ENCODE measurements around the gene EPHB3. TPM values are rescaled to one million over a fixed set of nuclear protein-coding genes. Genes with fewer than 3 reads are reported as not detected.

EPHB3 gene
- total RNA-seq, 3 donors from 2014 or later (not counting 1 experiment from before 2014, with no cell fraction given), result not detected

- Mint-ChIP-seq H3K9me3 (no peaks in the 10 kb centered on the region), H3K36me3 (no peaks in the 10 kb centered on the region), H3K4me3 (peak overlapping the region; percentile 82), H3K4me1 (peaks cover 15 to 16% of the 10 kb centered on the region in 2 donors), H3K27me3 (ENCODE audit: low read depth in 2 of 2) (peaks cover 52 to 53% of the 10 kb centered on the region in 2 donors), H3K27ac (peak overlapping the region in 1 of 2 donors; percentile 85)
- WGBS (ENCODE audit: insufficient coverage), result 16% methylated on average over 109 of the region's 109 CpGs
- ATAC-seq (no peak), DNase-seq (peak; percentile 27 to 36)
- Histone ChIP-seq H3K9me3 (ENCODE audit: control insufficient read depth, insufficient read depth, low read length) (no peaks in the 10 kb centered on the region), H3K36me3 (ENCODE audit: control insufficient read depth, insufficient read depth, low read length) (no peaks in the 10 kb centered on the region), H3K4me1 (ENCODE audit: control insufficient read depth, insufficient read depth, low read length) (peaks cover 17% of the 10 kb centered on the region), H3K27me3 (ENCODE audit: control insufficient read depth, insufficient read depth, low read length) (peaks cover 35% of the 10 kb centered on the region), H3K4me3 (ENCODE audit: low read length) (peak overlapping the region; percentile 35), H3K27ac (ENCODE audit: low read length) (no peak overlapping the region)
- no peak for TF ChIP-seq CTCF (IDR thresholded peaks at IDR 0.05)
- intact Hi-C loops (cut with micrococcal nuclease), result loop anchor here (1.0 kb wide), 3 partner anchors 165 to 388 kb away; partner anchors contain the start of gene AP2M1
Observed at GRCh38 chr3:184561913-184562877, 610 bp downstream of the EPHB3 start.

- no peak for DNase-seq
- Histone ChIP-seq H3K9me3 (ENCODE audit: control insufficient read depth, insufficient read depth, low read length) (no peaks in the 10 kb centered on the region), H3K4me1 (ENCODE audit: control insufficient read depth, insufficient read depth, low read length) (peaks cover 17% of the 10 kb centered on the region), H3K4me3 (ENCODE audit: low read length) (no peak overlapping the region), H3K36me3 (ENCODE audit: control insufficient read depth, insufficient read depth, low read length) (no peaks in the 10 kb centered on the region), H3K27me3 (ENCODE audit: control insufficient read depth, insufficient read depth, low read length) (peaks cover 32% of the 10 kb centered on the region), H3K27ac (ENCODE audit: low read length) (no peak overlapping the region)
- Mint-ChIP-seq H3K27ac (no peak overlapping the region), H3K4me3 (peak overlapping the region; percentile 37), H3K9me3 (no peaks in the 10 kb centered on the region), H3K36me3 (no peaks in the 10 kb centered on the region), H3K27me3 (ENCODE audit: low read depth in 2 of 2) (peaks cover 53 to 54% of the 10 kb centered on the region in 2 donors), H3K4me1 (peaks cover 15 to 16% of the 10 kb centered on the region in 2 donors)
- 88% methylated on average over 23 of the region's 24 CpGs for WGBS (ENCODE audit: insufficient coverage)
- no peak for TF ChIP-seq CTCF (IDR thresholded peaks at IDR 0.05)
- no peak for ATAC-seq
- intact Hi-C loops (cut with micrococcal nuclease), result no loop called here
Observed at GRCh38 chr3:184562878-184563560, 1.4 kb downstream of the EPHB3 start.

- WGBS (ENCODE audit: insufficient coverage), result 55% methylated on average over 5 of the region's 11 CpGs
- intact Hi-C loops (cut with micrococcal nuclease), result no loop called here
- ATAC-seq (no peak), DNase-seq (peak in 1 of 2 donors; percentile 33)
- H3K27me3 Mint-ChIP-seq (ENCODE audit: low read depth in 2 of 2), result peaks cover 49 to 53% of the 10 kb centered on the region in 2 donors
- peak overlapping the region; percentile 37 for H3K4me3 Mint-ChIP-seq
- Histone ChIP-seq H3K4me3 (ENCODE audit: low read length) (no peak overlapping the region), H3K36me3 (ENCODE audit: control insufficient read depth, insufficient read depth, low read length) (no peaks in the 10 kb centered on the region), H3K9me3 (ENCODE audit: control insufficient read depth, insufficient read depth, low read length) (no peaks in the 10 kb centered on the region), H3K4me1 (ENCODE audit: control insufficient read depth, insufficient read depth, low read length) (peaks cover 22% of the 10 kb centered on the region), H3K27ac (ENCODE audit: low read length) (no peak overlapping the region), H3K27me3 (ENCODE audit: control insufficient read depth, insufficient read depth, low read length) (peaks cover 31% of the 10 kb centered on the region)
- peaks cover 15 to 16% of the 10 kb centered on the region in 2 donors for H3K4me1 Mint-ChIP-seq
- H3K27ac Mint-ChIP-seq, result no peak overlapping the region
- H3K36me3 Mint-ChIP-seq, result no peaks in the 10 kb centered on the region
- no peaks in the 10 kb centered on the region for H3K9me3 Mint-ChIP-seq
- no peak for TF ChIP-seq CTCF (IDR thresholded peaks at IDR 0.05)
Observed at GRCh38 chr3:184563561-184563925, 2.0 kb downstream of the EPHB3 start.
